ENCODE data around the gene TLR2. TPM values are rescaled to one million over a fixed set of nuclear protein-coding genes. Genes with fewer than 3 reads are reported as not detected.
A peak's percentile ranks its signal among the peaks of the same experiment; 100 is the strongest.
"Not testable (repeated sequence)": the region's sequence is repeated elsewhere in the genome, so short reads cannot be mapped to it uniquely, and the experiment has no call there.

Gene TLR2
- total RNA-seq, 4 donors from 2014 or later = 8.4 to 13.1 (median 10.1) TPM

DNA sequence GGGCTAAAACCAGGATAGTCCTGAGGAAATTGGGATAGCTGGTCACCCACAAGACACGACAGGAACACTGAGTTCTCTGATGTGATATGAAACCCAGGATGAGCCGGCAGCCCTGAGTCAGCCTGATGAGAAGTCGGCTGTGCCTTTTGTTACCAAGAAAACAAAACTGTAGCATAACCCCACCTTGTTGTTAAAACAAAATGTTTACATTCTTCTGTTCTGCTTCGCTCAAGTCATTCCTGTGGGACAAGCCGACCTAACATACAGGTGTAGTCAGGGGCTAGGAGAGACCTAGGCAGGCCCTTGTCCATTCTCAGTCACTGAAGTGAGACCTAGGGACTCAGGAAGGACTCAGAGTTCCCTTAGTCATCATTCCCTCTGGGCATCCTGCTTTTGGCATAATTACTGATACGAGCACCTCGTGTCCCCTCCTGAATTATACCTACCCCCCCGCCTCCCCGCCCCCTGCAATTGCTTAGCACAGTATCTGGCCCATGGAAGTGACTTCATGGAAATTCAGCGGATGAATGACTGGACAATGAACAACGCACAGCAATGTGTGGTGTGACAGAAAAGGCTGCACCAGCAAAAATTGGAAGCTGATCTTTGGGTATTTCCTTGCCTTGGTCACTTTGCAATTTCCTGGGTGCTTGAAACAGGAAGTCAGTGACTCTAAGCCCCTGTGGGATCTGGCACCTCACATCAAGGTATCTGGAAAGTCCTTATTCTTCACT lies 31.9 kb upstream of the TLR2 start:
- TF ChIP-seq, protein P1, sequence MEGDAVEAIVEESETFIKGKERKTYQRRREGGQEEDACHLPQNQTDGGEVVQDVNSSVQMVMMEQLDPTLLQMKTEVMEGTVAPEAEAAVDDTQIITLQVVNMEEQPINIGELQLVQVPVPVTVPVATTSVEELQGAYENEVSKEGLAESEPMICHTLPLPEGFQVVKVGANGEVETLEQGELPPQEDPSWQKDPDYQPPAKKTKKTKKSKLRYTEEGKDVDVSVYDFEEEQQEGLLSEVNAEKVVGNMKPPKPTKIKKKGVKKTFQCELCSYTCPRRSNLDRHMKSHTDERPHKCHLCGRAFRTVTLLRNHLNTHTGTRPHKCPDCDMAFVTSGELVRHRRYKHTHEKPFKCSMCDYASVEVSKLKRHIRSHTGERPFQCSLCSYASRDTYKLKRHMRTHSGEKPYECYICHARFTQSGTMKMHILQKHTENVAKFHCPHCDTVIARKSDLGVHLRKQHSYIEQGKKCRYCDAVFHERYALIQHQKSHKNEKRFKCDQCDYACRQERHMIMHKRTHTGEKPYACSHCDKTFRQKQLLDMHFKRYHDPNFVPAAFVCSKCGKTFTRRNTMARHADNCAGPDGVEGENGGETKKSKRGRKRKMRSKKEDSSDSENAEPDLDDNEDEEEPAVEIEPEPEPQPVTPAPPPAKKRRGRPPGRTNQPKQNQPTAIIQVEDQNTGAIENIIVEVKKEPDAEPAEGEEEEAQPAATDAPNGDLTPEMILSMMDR (IDR thresholded peaks at IDR 0.05) = no peak
- no peak for TF ChIP-seq POLR2A (IDR thresholded peaks at IDR 0.05)
- no peak for TF ChIP-seq EP300 (IDR thresholded peaks at IDR 0.05)
- no peak for TF ChIP-seq POLR2AphosphoS5 (IDR thresholded peaks at IDR 0.05)
- DNase-seq (ENCODE audit: low spot score in 2 of 2) = no peak
- Histone ChIP-seq H3K27me3 (no peaks in the 10 kb centered on the region), H3K4me1 (peaks cover 17% of the 10 kb centered on the region), H3K27ac (peak overlapping the region; percentile 58), H3K36me3 (no peaks in the 10 kb centered on the region), H3K4me3 (no peak overlapping the region), H3K9me3 (no peaks in the 10 kb centered on the region)
- WGBS = 70% methylated on average over 11 of the region's 11 CpGs

DNA sequence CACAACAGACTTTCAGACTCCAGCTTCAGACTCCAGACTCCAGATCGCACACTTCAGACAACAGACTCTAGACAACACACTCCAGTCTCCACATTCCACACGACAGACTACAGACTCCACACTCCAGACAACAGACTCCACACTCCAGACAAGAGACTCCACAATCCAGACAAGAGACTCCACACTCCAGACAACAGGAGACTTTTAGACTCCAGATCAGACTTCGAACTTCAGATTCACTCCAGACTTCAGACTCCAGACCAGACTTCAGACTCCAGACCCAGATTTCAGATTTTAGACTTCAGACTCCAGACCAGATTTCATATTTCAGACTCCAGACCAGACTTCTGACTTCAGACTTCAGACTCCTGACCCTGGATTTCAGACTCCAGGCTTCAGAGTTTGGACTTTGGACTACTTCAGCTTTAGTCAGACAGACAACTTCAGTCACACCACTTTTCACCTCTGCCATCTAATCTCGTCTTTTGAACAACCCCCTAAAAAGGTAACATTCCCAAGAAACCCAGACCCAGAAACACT lies 29.0 kb upstream of the TLR2 start:
- 55% methylated on average over 4 of the region's 4 CpGs for WGBS
- H3K9me3 ChIP-seq = no peaks in the 10 kb centered on the region
- H3K4me1 ChIP-seq = peaks cover 17% of the 10 kb centered on the region
- H3K4me3 ChIP-seq = no peak overlapping the region
- TF ChIP-seq, protein P1 (IDR thresholded peaks at IDR 0.05) = no peak
- TF ChIP-seq POLR2AphosphoS5 (IDR thresholded peaks at IDR 0.05) = no peak
- no peak for TF ChIP-seq POLR2A (IDR thresholded peaks at IDR 0.05)
- no peak for DNase-seq (ENCODE audit: low spot score in 2 of 2)
- H3K27me3 ChIP-seq = no peaks in the 10 kb centered on the region
- H3K27ac ChIP-seq = peak overlapping the region; percentile 28
- H3K36me3 ChIP-seq = no peaks in the 10 kb centered on the region

DNA sequence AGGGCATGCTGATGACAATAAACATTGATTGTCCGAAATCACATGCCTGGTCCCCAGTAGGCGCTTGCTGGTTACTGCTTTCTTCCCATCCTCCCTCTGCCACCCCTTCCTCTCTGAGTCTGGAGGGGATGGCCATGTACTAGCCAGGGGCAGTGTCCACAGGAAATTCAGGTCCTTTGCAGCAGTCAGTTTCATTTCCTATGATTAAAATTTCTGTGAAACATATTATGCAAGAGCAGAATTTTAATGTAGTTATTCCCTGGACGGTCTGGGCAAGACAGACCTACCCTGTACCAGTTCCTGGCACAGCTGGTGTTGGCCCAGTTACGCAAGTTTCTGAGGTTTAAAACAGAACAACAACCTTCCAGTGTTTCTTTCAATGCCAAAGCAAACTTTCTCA lies 28.2 kb upstream of the TLR2 start:
- H3K4me1 ChIP-seq = peaks cover 19% of the 10 kb centered on the region
- H3K27ac ChIP-seq = peak overlapping the region; percentile 28
- no peak for TF ChIP-seq POLR2A (IDR thresholded peaks at IDR 0.05)
- TF ChIP-seq POLR2AphosphoS5 (IDR thresholded peaks at IDR 0.05) = peak in 2 of 3 donors; percentile 14 to 56
- H3K4me3 ChIP-seq = no peak overlapping the region
- DNase-seq (ENCODE audit: low spot score in 2 of 2) = no peak
- no peaks in the 10 kb centered on the region for H3K9me3 ChIP-seq
- H3K27me3 ChIP-seq = no peaks in the 10 kb centered on the region
- no peaks in the 10 kb centered on the region for H3K36me3 ChIP-seq
- 57% methylated on average over 4 of the region's 4 CpGs for WGBS

DNA sequence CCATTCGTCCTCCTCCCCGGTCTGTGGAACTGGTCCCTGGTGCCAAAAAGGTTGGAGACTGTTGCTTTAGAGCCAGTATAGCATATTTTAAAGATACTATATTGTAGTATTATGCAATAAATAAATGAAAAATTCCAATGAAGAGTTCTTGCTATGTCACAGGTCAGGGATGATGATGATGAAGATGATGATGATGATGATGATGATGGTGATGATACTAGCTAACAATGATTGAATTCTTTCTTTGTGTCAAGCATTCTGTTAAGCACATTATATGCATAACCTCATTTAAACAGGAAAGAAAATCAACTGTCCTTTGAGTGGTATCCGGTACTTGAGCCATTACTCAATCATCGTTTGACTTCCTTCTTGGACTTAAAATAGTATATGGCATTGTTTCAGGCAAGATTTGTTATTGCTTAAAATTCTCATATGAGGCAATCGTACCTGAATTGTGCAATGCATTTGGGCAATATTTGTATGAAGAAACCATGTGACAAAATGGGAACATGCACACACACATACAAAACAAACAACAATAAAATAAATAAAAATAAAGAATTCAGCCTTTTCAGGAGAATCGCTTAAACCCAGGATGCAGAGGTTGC lies 22.8 kb upstream of the TLR2 start:
- Histone ChIP-seq H3K27me3 (no peaks in the 10 kb centered on the region), H3K36me3 (no peaks in the 10 kb centered on the region), H3K9me3 (no peaks in the 10 kb centered on the region), H3K4me3 (no peak overlapping the region), H3K27ac (peak overlapping the region; percentile 24), H3K4me1 (peaks cover 19% of the 10 kb centered on the region)
- DNase-seq (ENCODE audit: low spot score in 2 of 2) = no peak
- TF ChIP-seq POLR2AphosphoS5 (IDR thresholded peaks at IDR 0.05) (peak in 2 of 3 donors; percentile 87 to 99), POLR2A (IDR thresholded peaks at IDR 0.05) (no peak)
- WGBS = 57% methylated on average over 6 of the region's 6 CpGs

DNA sequence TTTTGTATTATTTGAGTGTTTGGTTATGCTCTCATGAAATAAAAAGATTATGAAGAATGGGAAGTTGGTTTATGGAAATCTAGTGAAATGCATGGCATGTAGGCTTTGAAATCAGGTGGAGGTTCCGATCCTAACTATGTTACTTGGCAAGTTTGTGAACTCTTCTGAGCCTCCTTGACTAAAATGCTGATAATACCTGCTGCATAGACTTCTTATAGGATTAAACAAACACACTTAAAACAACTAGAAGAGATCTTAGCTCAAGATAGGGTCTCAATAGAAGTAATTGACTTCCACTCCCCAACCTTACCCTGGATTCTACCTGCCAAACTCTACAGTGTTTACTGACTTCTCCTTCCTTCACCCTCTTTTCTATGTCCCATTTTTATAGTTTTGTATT lies 22.2 kb upstream of the TLR2 start:
- peaks cover 14% of the 10 kb centered on the region for H3K4me1 ChIP-seq
- H3K4me3 ChIP-seq = no peak overlapping the region
- H3K36me3 ChIP-seq = no peaks in the 10 kb centered on the region
- TF ChIP-seq POLR2AphosphoS5 (IDR thresholded peaks at IDR 0.05) (no peak), EP300 (IDR thresholded peaks at IDR 0.05) (no peak), POLR2A (IDR thresholded peaks at IDR 0.05) (no peak)
- TF ChIP-seq, protein P1 (IDR thresholded peaks at IDR 0.05) = no peak
- H3K9me3 ChIP-seq = no peaks in the 10 kb centered on the region
- peak overlapping the region; percentile 24 for H3K27ac ChIP-seq
- H3K27me3 ChIP-seq = no peaks in the 10 kb centered on the region
- DNase-seq (ENCODE audit: low spot score in 2 of 2) = no peak
- 88% methylated on average over 1 of the region's 1 CpG for WGBS

DNA sequence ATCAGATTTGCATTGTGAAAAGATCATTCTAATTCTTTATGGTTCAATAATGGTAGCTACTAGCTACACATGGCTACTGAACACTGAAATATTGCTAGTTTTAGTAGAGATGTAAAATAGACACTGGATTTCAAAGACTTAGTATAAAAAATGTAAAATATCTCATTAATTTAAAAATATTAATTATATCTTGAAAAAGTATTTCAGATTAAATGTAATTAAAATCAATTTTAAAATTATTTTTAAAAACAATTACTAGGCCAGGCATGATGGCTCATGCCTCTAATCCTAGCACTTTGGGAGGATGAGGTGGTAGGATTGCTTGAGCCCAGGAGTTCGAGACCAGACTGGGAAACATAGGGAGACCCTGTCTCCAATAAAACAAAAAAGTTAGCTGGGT lies 20.4 kb upstream of the TLR2 start:
- whole genome bisulfite sequencing = 92% methylated on average over 1 of the region's 1 CpG
- H3K4me1 ChIP-seq = peaks cover 14% of the 10 kb centered on the region

DNA sequence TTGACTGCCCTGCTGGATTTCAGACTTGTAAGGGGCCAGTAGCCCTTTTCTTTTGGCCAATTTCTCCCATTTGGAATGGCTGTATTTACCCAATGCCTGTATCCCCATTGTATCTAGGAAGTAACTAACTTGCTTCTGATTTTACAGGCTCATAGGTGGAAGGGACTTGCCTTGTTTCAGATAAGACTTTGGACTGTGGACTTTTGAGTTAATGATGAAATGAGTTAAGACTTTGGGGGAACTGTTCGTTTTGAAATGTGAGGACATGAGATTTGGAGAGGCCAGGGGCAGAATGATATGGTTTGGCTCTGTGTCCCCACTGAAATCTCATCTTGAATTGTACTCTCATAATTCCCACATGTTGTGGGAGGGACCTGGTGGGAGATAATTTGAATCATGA lies 17.6 kb upstream of the TLR2 start:
- H3K4me1 ChIP-seq; H3K36me3 ChIP-seq; H3K27me3 ChIP-seq; DNase-seq (ENCODE audit: low spot score in 2 of 2); H3K27ac ChIP-seq; H3K4me3 ChIP-seq; H3K9me3 ChIP-seq: not testable (repeated sequence)
- 76% methylated on average over 1 of the region's 1 CpG for WGBS

More for the DNA sequence above, 20.4 kb upstream of the TLR2 start:
- no peak for DNase-seq (ENCODE audit: low spot score in 2 of 2)
- no peaks in the 10 kb centered on the region for H3K27me3 ChIP-seq
- H3K36me3 ChIP-seq = no peaks in the 10 kb centered on the region
- no peak for TF ChIP-seq EP300 (IDR thresholded peaks at IDR 0.05)
- TF ChIP-seq POLR2A (IDR thresholded peaks at IDR 0.05) = no peak
- TF ChIP-seq, protein P1 (IDR thresholded peaks at IDR 0.05) = no peak
- no peak for TF ChIP-seq POLR2AphosphoS5 (IDR thresholded peaks at IDR 0.05)
- no peak overlapping the region for H3K27ac ChIP-seq
- no peaks in the 10 kb centered on the region for H3K9me3 ChIP-seq
- H3K4me3 ChIP-seq = no peak overlapping the region

All from suprapubic skin (tissue), 4 donors.